ENCODE results near the gene ADGRD1. TPM values are rescaled to one million over a fixed set of nuclear protein-coding genes. Genes with fewer than 3 reads are reported as not detected.

Gene ADGRD1
- polyA plus RNA-seq, 1 experiment: 68.5 TPM

DNA sequence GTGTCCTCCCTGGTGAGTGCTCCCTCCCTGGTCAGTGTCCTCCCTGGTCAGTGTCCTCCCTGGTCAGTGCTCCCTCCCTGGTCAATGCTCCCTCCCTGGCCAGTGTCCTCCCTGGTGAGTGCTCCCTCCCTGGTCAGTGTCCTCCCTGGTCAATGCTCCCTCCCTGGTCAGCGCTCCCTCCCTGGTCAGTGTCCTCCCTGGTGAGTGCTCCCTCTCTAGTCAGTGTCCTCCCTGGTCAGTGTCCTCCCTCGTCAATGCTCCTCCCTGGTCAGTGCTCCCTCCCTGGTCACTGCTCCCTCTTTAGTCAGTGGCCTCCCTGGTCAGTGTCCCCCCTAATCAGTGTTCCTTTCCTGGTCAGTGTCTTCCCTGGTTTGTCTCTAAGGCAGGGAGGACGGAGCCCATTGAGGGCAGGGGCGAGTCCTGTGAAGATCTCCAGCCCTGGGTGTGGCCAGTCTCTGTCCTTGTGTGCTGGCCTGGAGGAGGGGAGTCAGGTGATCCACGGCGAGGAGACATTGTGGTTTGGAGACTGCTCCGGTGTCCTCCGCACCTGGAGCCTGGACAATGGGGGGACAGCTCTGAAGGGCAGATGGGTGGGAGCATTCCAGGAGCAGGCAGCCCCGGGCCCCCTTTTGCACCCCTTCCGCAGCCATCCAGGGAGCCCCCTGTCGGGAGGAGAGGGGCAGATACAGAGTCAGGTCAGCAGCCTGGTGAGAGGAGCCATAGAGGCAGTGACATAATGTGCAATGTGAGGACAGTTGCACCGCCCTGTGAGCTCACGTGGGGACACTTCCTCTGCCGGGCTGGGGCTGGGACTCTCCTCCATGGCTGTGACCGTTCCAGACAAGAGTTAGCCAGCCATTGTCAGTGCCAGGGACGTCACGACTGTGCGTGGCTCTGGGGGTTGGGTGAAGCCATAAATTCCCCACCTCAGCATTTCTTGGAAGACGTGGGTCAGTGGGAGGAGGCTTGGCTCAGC is 93.4 kb downstream of the ADGRD1 start:
- DNase-seq (ENCODE audit: low read depth): no peak
- CTCF ChIA-PET: no interaction called here
- POLR2A ChIA-PET: no interaction called here

DNA sequence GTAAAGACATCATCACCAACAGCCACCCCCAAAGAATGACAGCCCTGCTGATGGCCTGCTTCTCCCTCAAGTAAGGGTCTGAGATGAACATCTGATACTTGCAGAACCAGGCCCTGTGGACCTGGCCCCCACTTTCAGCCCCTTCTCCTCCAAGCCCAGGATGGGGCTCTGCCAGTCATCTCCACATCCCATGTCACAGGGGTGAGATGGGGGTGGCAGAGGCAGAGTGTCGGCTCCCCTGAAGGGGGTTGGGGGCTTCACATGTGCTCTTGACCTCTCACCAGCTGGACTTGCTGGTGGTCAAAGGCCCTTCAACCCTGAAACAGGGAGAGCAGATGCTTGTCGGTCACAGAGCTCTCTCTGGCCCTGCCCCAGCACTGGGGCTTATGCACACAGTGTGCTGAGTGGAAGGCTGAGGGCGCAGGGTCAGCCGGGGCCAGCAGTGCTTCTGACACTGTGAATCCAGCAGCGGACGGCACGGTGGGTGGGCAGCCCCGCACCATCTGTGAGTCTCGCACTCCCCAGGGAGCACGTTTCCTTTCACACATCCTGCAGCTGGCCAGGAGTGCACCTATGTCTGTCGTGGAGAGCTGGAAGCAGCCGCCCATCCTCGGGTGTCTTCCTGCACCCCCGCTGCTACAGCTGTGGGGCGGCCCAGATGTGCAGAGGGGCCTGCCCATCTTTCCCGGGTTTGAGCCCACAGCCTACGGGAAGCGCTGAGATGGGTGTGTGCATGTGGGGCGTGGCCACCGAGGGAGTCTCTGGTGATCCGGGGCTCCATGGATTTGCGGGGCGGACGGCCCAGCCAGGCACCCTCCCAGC is 94.3 kb downstream of the ADGRD1 start:
- Histone ChIP-seq H3K36me3 (ENCODE audit: control insufficient read depth, insufficient read depth, low read length) (no peaks in the 10 kb centered on the region; the same call in 1 of the 2 replicates), H3K4me3 (ENCODE audit: low read depth, low read length) (no peak overlapping the region), H3K27me3 (ENCODE audit: control insufficient read depth, insufficient read depth, low read length) (no peaks in the 10 kb centered on the region)
- ChIA-PET CTCF (no interaction called here), POLR2A (no interaction called here)
- DNase-seq (ENCODE audit: low read depth): no peak
- TF ChIP-seq, protein P1, sequence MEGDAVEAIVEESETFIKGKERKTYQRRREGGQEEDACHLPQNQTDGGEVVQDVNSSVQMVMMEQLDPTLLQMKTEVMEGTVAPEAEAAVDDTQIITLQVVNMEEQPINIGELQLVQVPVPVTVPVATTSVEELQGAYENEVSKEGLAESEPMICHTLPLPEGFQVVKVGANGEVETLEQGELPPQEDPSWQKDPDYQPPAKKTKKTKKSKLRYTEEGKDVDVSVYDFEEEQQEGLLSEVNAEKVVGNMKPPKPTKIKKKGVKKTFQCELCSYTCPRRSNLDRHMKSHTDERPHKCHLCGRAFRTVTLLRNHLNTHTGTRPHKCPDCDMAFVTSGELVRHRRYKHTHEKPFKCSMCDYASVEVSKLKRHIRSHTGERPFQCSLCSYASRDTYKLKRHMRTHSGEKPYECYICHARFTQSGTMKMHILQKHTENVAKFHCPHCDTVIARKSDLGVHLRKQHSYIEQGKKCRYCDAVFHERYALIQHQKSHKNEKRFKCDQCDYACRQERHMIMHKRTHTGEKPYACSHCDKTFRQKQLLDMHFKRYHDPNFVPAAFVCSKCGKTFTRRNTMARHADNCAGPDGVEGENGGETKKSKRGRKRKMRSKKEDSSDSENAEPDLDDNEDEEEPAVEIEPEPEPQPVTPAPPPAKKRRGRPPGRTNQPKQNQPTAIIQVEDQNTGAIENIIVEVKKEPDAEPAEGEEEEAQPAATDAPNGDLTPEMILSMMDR (IDR thresholded peaks at IDR 0.05; ENCODE audit: insufficient read depth, low read depth, low read length): no peak

More for the DNA sequence above, 93.4 kb downstream of the ADGRD1 start:
- Histone ChIP-seq H3K4me3 (ENCODE audit: low read depth, low read length) (no peak overlapping the region), H3K27me3 (ENCODE audit: control insufficient read depth, insufficient read depth, low read length) (no peaks in the 10 kb centered on the region), H3K36me3 (ENCODE audit: control insufficient read depth, insufficient read depth, low read length) (no peaks in the 10 kb centered on the region; the same call in 1 of the 2 replicates)
- TF ChIP-seq, protein P1 (IDR thresholded peaks at IDR 0.05; ENCODE audit: insufficient read depth, low read depth, low read length): no peak

DNA sequence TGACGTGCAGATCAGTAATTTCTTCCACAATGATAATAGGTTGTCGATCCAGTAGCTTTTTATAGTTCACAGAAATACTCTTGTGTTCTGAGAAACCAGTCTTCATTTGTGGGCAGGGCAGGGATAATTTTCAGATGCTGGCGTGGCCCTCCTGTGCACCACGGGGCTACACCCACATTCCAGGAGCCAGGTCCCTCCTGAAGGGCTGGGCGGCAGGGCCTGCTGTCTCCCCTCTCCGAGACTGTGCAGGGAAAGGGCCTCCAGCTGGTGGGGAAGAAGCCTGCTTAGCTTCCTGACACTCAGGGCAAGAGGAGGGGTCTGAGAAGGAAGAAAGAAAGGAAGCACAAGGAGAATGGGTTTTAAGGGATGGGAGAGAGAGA is 94.9 kb downstream of the ADGRD1 start:
- DNase-seq (ENCODE audit: low read depth): no peak
- TF ChIP-seq, protein P1 (IDR thresholded peaks at IDR 0.05; ENCODE audit: insufficient read depth, low read depth, low read length): no peak
- ChIA-PET CTCF (no interaction called here), POLR2A (no interaction called here)
- Histone ChIP-seq H3K36me3 (ENCODE audit: control insufficient read depth, insufficient read depth, low read length) (no peaks in the 10 kb centered on the region; the same call in 1 of the 2 replicates), H3K4me3 (ENCODE audit: low read depth, low read length) (no peak overlapping the region), H3K27me3 (ENCODE audit: control insufficient read depth, insufficient read depth, low read length) (no peaks in the 10 kb centered on the region)

DNA sequence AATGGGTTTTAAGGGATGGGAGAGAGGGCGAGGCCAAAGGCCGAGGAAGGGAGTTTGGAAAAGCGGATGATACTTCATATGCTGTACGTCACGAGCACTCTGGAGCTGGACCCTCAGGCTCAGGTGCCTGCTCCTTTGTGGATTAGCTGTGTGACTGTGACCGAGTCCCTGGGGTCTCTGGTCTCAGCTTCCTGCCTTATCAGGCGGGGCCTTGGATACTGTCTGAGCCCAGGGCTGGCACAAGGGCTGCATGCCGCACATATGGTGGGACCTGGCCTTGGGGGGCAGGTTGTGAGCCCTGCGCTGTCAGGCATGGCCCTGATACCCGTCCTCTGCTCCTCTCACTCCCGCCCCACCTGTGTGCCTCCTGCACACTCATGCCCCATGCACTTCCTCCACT is 95.3 kb downstream of the ADGRD1 start:
- Histone ChIP-seq H3K36me3 (ENCODE audit: control insufficient read depth, insufficient read depth, low read length) (no peaks in the 10 kb centered on the region; the same call in 1 of the 2 replicates), H3K27me3 (ENCODE audit: control insufficient read depth, insufficient read depth, low read length) (no peaks in the 10 kb centered on the region), H3K4me3 (ENCODE audit: low read depth, low read length) (no peak overlapping the region)
- CTCF ChIA-PET: no interaction called here
- DNase-seq (ENCODE audit: low read depth): no peak
- POLR2A ChIA-PET: no interaction called here
- TF ChIP-seq, protein P1 (IDR thresholded peaks at IDR 0.05; ENCODE audit: insufficient read depth, low read depth, low read length): no peak
